ENCODE results near the gene CACNB3. TPM values are rescaled to one million over a fixed set of nuclear protein-coding genes. Genes with fewer than 3 reads are reported as not detected.
"Not testable (repeated sequence)": the region's sequence is repeated elsewhere in the genome, so short reads cannot be mapped to it uniquely, and the experiment has no call there.

CACNB3 gene
- total RNA-seq, 1 donor from 2014 or later = 2.1 TPM

GRCh38 chr12:48831257-48831656 is 13.0 kb downstream of the CACNB3 start:
- ATAC-seq (ENCODE audit: low read depth) (no peak), DNase-seq (no peak)
- Mint-ChIP-seq H3K27me3 (no peaks in the 10 kb centered on the region), H3K36me3 (ENCODE audit: low read depth) (peaks cover 72% of the 10 kb centered on the region), H3K4me3 (no peak overlapping the region), H3K27ac (no peak overlapping the region), H3K9me3 (no peaks in the 10 kb centered on the region), H3K4me1 (no peaks in the 10 kb centered on the region)
- ChIA-PET POLR2A (no interaction called here), CTCF (no interaction called here)
- no peak for TF ChIP-seq CTCF (IDR thresholded peaks at IDR 0.05)
- intact Hi-C loops (cut with micrococcal nuclease) = no loop called here

- Mint-ChIP-seq H3K4me1 (no peaks in the 10 kb centered on the region), H3K27me3 (no peaks in the 10 kb centered on the region), H3K27ac (no peak overlapping the region), H3K9me3 (no peaks in the 10 kb centered on the region), H3K4me3 (no peak overlapping the region), H3K36me3 (ENCODE audit: low read depth) (peaks cover 85% of the 10 kb centered on the region)
- ATAC-seq (ENCODE audit: low read depth) (no peak), DNase-seq (no peak)
- intact Hi-C loops (cut with micrococcal nuclease) = no loop called here
- no peak for TF ChIP-seq CTCF (IDR thresholded peaks at IDR 0.05)
- ChIA-PET CTCF (no interaction called here), POLR2A (no interaction called here)
Measured at GRCh38 chr12:48832321-48833060, 14.2 kb downstream of the CACNB3 start.

GRCh38 chr12:48838048-48838447 is 19.8 kb downstream of the CACNB3 start:
- intact Hi-C loops (cut with micrococcal nuclease) = no loop called here
- DNase-seq = no peak
- Mint-ChIP-seq H3K9me3 (no peaks in the 10 kb centered on the region), H3K4me3 (no peak overlapping the region), H3K27ac (no peak overlapping the region), H3K27me3 (no peaks in the 10 kb centered on the region), H3K36me3 (ENCODE audit: low read depth) (peaks cover 72% of the 10 kb centered on the region), H3K4me1 (no peaks in the 10 kb centered on the region)
- TF ChIP-seq CTCF (IDR thresholded peaks at IDR 0.05) = no peak
- ATAC-seq (ENCODE audit: low read depth) = no peak
- ChIA-PET CTCF (no interaction called here), POLR2A (no interaction called here)

GRCh38 chr12:48842021-48842420 is 23.7 kb downstream of the CACNB3 start:
- H3K27me3 Mint-ChIP-seq; H3K4me1 Mint-ChIP-seq; H3K9me3 Mint-ChIP-seq; CTCF ChIA-PET; ATAC-seq (ENCODE audit: low read depth); intact Hi-C loops (cut with micrococcal nuclease); DNase-seq; POLR2A ChIA-PET; H3K27ac Mint-ChIP-seq; H3K4me3 Mint-ChIP-seq: not testable (repeated sequence)
- peaks cover 71% of the 10 kb centered on the region for H3K36me3 Mint-ChIP-seq (ENCODE audit: low read depth)

- H3K4me3 Mint-ChIP-seq = peak within 1 kb of the TSS; percentile 98
- peaks cover 25% of the 10 kb centered on the region for H3K36me3 Mint-ChIP-seq (ENCODE audit: low read depth)
- no peak for TF ChIP-seq CTCF (IDR thresholded peaks at IDR 0.05)
- POLR2A ChIA-PET = interaction anchor here (0.5 to 4.0 kb wide), 34 partner anchors 13 to 1706 kb away, joined by 3 to 53 read pairs (median 4); partner anchors contain the start of genes ARF3, CACNB3, CCNT1 and FKBP11
- DNase-seq = peak; percentile 75
- H3K9me3 Mint-ChIP-seq = no peaks in the 10 kb centered on the region
- ATAC-seq (ENCODE audit: low read depth) = peak; percentile 98
- peak within 1 kb of the TSS; percentile 93 for H3K27ac Mint-ChIP-seq
- CTCF ChIA-PET = interaction anchor here (0.7 to 8.5 kb wide), 24 partner anchors 13 to 246 kb away, joined by 3 to 207 read pairs (median 5); partner anchors contain the start of genes ARF3, FKBP11, RND1 and WNT1
- intact Hi-C loops (cut with micrococcal nuclease) = loop anchor here (1.0 to 5.0 kb wide), 5 partner anchors 13 to 280 kb away; partner anchors contain the start of genes CACNB3, PRKAG1, RND1 and TUBA1B
- peaks cover 36% of the 10 kb centered on the region for H3K4me1 Mint-ChIP-seq
- no peaks in the 10 kb centered on the region for H3K27me3 Mint-ChIP-seq
Measured at GRCh38 chr12:48851883-48852733, 33.8 kb downstream of the CACNB3 start, which contains the start of gene DDX23. DDX23 (minus strand) TSS chr12:48852163; CDS start chr12:48845782, 6,381 bp downstream.

All from activated B cell treated with CpG ODN at 0.5 μM for 24 hours (primary cell).